SK-N-SH treated with all-trans-retinoic acid at 6 μM for 48 hours (cell line): ENCODE measurements around the gene POU6F2.

Experiments
- ATAC-seq: fragments of 200-7000 bp; cut with Tn5 transposase; 3 replicates; pipeline ENCODE4 v1.9.1; 2020; ENCODE audit warnings: mild to moderate bottlenecking, moderate library complexity
- ARNTL ChIP-seq: fragments of 450-650 bp; formaldehyde crosslinking; IDR thresholded peaks from 2 replicates; pipeline ENCODE4 v1.5.0; 2020; ENCODE audit warnings: low read depth, mild to moderate bottlenecking, moderate library complexity, borderline replicate concordance
- BACH2 ChIP-seq: fragments of 250-450 bp; sonication (Bioruptor Pico); IDR thresholded peaks from 2 replicates; pipeline ENCODE4 v1.9.0; 2021; ENCODE audit warnings: mild to moderate bottlenecking, borderline replicate concordance
- CSDC2 ChIP-seq: fragments of 250-450 bp; sonication (Bioruptor Pico); IDR thresholded peaks from 2 replicates; pipeline ENCODE4 v1.5.0; 2020; ENCODE audit warnings: mild to moderate bottlenecking, moderate library complexity
- CSRNP3 ChIP-seq: fragments of 250-450 bp; sonication (Bioruptor Pico); IDR thresholded peaks from 2 replicates; pipeline ENCODE4 v1.5.1; 2021; ENCODE audit warnings: mild to moderate bottlenecking, moderate library complexity
- ESRRG ChIP-seq: fragments of 250-450 bp; sonication (Bioruptor Pico); IDR thresholded peaks from 2 replicates; pipeline ENCODE4 v1.6.1; 2021; ENCODE audit warnings: mild to moderate bottlenecking
- OSR1 ChIP-seq: fragments of 250-450 bp; sonication (Bioruptor Pico); IDR thresholded peaks from 2 replicates; pipeline ENCODE4 v1.8.0; 2022; ENCODE audit warnings: moderate library complexity, mild to moderate bottlenecking, inconsistent platforms
- PATZ1 ChIP-seq: fragments of 250-450 bp; sonication (Bioruptor Pico); IDR thresholded peaks from 2 replicates; pipeline ENCODE4 v1.8.0; 2020; ENCODE audit warnings: mild to moderate bottlenecking, moderate library complexity, borderline replicate concordance
- POU6F1 ChIP-seq: fragments of 250-450 bp; sonication (Bioruptor Pico); IDR thresholded peaks from 2 replicates; pipeline ENCODE4 v1.8.0; 2021; ENCODE audit warnings: low read depth, mild to moderate bottlenecking, moderate library complexity, borderline replicate concordance
- PPARA ChIP-seq: fragments of 250-450 bp; sonication (Bioruptor Pico); IDR thresholded peaks from 2 replicates; pipeline ENCODE4 v1.5.0; 2020; ENCODE audit warnings: mild to moderate bottlenecking, borderline replicate concordance
- RARB ChIP-seq: fragments of 250-450 bp; sonication (Bioruptor Pico); IDR thresholded peaks from 2 replicates; pipeline ENCODE4 v1.8.0; 2021; ENCODE audit warnings: mild to moderate bottlenecking, moderate library complexity
- SNAI2 ChIP-seq: fragments of 250-450 bp; sonication (Bioruptor Pico); IDR thresholded peaks from 2 replicates; pipeline ENCODE4 v1.5.0; 2020; ENCODE audit warnings: mild to moderate bottlenecking, moderate library complexity
- TCF4 ChIP-seq: fragments of 250-450 bp; sonication (Bioruptor Pico); IDR thresholded peaks from 2 replicates; pipeline ENCODE4 v1.8.0; 2021; ENCODE audit warnings: mild to moderate bottlenecking, moderate library complexity, borderline replicate concordance
- TOX ChIP-seq: fragments of 250-450 bp; sonication (Bioruptor Pico); IDR thresholded peaks from 2 replicates; pipeline ENCODE4 v1.8.0; 2021; ENCODE audit warnings: mild to moderate bottlenecking, moderate library complexity, borderline replicate concordance
- TSHZ2 ChIP-seq: fragments of 250-450 bp; sonication (Bioruptor Pico); IDR thresholded peaks from 2 replicates; pipeline ENCODE4 v1.5.0; 2020; ENCODE audit warnings: mild to moderate bottlenecking, moderate library complexity
- ZC3H10 ChIP-seq: fragments of 250-450 bp; sonication (Bioruptor Pico); IDR thresholded peaks from 2 replicates; pipeline ENCODE4 v1.5.1; 2021; ENCODE audit warnings: mild to moderate bottlenecking, moderate library complexity
- ZFP3 ChIP-seq: fragments of 250-450 bp; sonication (Bioruptor Pico); IDR thresholded peaks from 2 replicates; pipeline ENCODE4 v1.5.0; 2020; ENCODE audit warnings: mild to moderate bottlenecking, moderate library complexity
- ZFP30 ChIP-seq: fragments of 450-650 bp; formaldehyde crosslinking; IDR thresholded peaks from 2 replicates; pipeline ENCODE4 v1.5.0; 2022; ENCODE audit warnings: mild to moderate bottlenecking, moderate library complexity
- ZNF70 ChIP-seq: fragments of 450-650 bp; formaldehyde crosslinking; IDR thresholded peaks from 2 replicates; pipeline ENCODE4 v1.5.0; 2020; ENCODE audit warnings: mild to moderate bottlenecking, moderate library complexity
- ZNF8 ChIP-seq: fragments of 450-650 bp; formaldehyde crosslinking; IDR thresholded peaks from 2 replicates; pipeline ENCODE4 v1.5.0; 2020; ENCODE audit warnings: mild to moderate bottlenecking, moderate library complexity

The POU6F2 gene

GRCh38 chr7:39071116-39071515 is 93.4 kb downstream of the POU6F2 start:
- TF ChIP-seq BACH2 (CRISPR knock-in tag) (no peak), POU6F1 (CRISPR knock-in tag) (no peak), TSHZ2 (CRISPR knock-in tag) (no peak), ZC3H10 (CRISPR knock-in tag) (no peak), OSR1 (no peak), ESRRG (no peak)
- ATAC-seq: no peak

GRCh38 chr7:39073432-39073831 is 95.7 kb downstream of the POU6F2 start:
- no peak for TF ChIP-seq OSR1
- TF ChIP-seq ZFP30 (CRISPR knock-in tag): no peak
- no peak for TF ChIP-seq CSDC2
- TF ChIP-seq ZNF70: no peak
- TF ChIP-seq ARNTL (CRISPR knock-in tag): no peak
- TF ChIP-seq SNAI2 (CRISPR knock-in tag): no peak
- TF ChIP-seq ZFP3 (CRISPR knock-in tag): no peak
- no peak for TF ChIP-seq ZNF8 (CRISPR knock-in tag)
- TF ChIP-seq PATZ1: no peak
- TF ChIP-seq CSRNP3 (CRISPR knock-in tag): no peak
- TF ChIP-seq BACH2 (CRISPR knock-in tag): no peak
- no peak for TF ChIP-seq ZC3H10 (CRISPR knock-in tag)
- no peak for TF ChIP-seq RARB (CRISPR knock-in tag)
- no peak for TF ChIP-seq TSHZ2 (CRISPR knock-in tag)
- no peak for TF ChIP-seq PPARA
- no peak for TF ChIP-seq POU6F1 (CRISPR knock-in tag)
- no peak for TF ChIP-seq ESRRG
- no peak for TF ChIP-seq TOX (CRISPR knock-in tag)
- no peak for TF ChIP-seq TCF4 (CRISPR knock-in tag)
- ATAC-seq: peak; percentile 45
